Heart right ventricle (tissue), 16 donors: Measurements from ENCODE around the gene TMPRSS6. TPM values are rescaled to one million over a fixed set of nuclear protein-coding genes. Genes with fewer than 3 reads are reported as not detected.

Experiments
- ATAC-seq, 8 donors: fragments of 200-7000 bp; cut with Tn5 transposase; one replicate each; pipeline ENCODE4 v1.9.1; 2020; ENCODE audit warnings: mild to moderate bottlenecking in 8 of 8, moderate library complexity in 8 of 8, moderate number of reproducible peaks in 1 of 8
- DNase-seq, 2 donors: peaks; one replicate each; pipeline ENCODE4 v3.0.0-alpha.2; 2020
- H3K27ac ChIP-seq, 10 donors: fragments of 200-600 bp; sonication (generic) in 2 of 10; one replicate each; pipeline versions ENCODE4 v1.5.0 to v1.8.0; 2020 to 2022; ENCODE audit warnings: mild to moderate bottlenecking in 3 of 10
- H3K27me3 ChIP-seq, 7 donors: fragments of 200-600 bp; one replicate each; pipeline ENCODE4 v1.8.0; 2021 to 2022; ENCODE audit warnings: mild to moderate bottlenecking in 2 of 7
- H3K36me3 ChIP-seq, 9 donors: fragments of 200-600 bp; sonication (generic) in 1 of 9; one replicate each; pipeline versions ENCODE4 v1.5.0 to v1.8.0; 2020 to 2022; ENCODE audit warnings: mild to moderate bottlenecking in 2 of 9
- H3K4me1 ChIP-seq, 9 donors: fragments of 200-600 bp; sonication (generic) in 1 of 9; one replicate each; pipeline versions ENCODE4 v1.5.0 to v1.8.0; 2020 to 2022; ENCODE audit warnings: mild to moderate bottlenecking in 4 of 9
- H3K4me3 ChIP-seq, 10 donors: fragments of 200-600 bp; sonication (generic) in 2 of 10; one replicate each; pipeline versions ENCODE4 v1.5.0 to v1.8.0; 2020 to 2022; ENCODE audit warnings: mild to moderate bottlenecking in 7 of 10, moderate library complexity in 2 of 10
- H3K9me3 ChIP-seq, 11 donors: fragments of 200-600 bp in 10 of 11; sonication (generic) in 2 of 11; one replicate each; pipeline versions ENCODE4 v1.5.0 to v1.8.0; 2013 to 2022; ENCODE audit warnings: mild to moderate bottlenecking in 2 of 11, control low read depth in 1 of 11, moderate library complexity in 1 of 11
- CTCF ChIP-seq, 9 donors: fragments of 200-600 bp; sonication (generic) in 2 of 9; IDR thresholded peaks; one replicate each; pipeline versions ENCODE4 v1.5.0 to v1.8.0; 2021 to 2022; ENCODE audit warnings: antibody characterized with exemption in 9 of 9, mild to moderate bottlenecking in 5 of 9, moderate library complexity in 1 of 9
- WGBS, 2 donors: extraction: QIAGEN DNeasy Blood & Tissue Kit; methylation state at CpG; one replicate each; pipeline ENCODE4 v1.1.7; 2013; ENCODE audit warnings: inconsistent platforms in 1 of 2; 5-methylcytosine and 5-hydroxymethylcytosine counted together
- intact Hi-C, 10 donors: fragments of 100-400 bp; cut with DNase I; formaldehyde crosslinking; loops; one replicate each; pipeline versions ENCODE4 v1.11.1 to v1.14.2; 2022
- polyA plus RNA-seq, 2 donors: library from polyadenylated mRNA; stranded (reverse); fragments of 200-250 nt; gene quantifications; one replicate each; pipeline ENCODE4 v1.2.3, GENCODE V29; 2013
- total RNA-seq, 10 donors: library from RNA; stranded (reverse); fragmentation: NEBNext Ultra II Directional in 3 of 10; extraction: Animal tissue kit (Norgen Biotek cat#: 25700) in 3 of 10; gene quantifications; one replicate each; pipeline versions ENCODE4 v1.2.1 to v1.2.4, GENCODE V29; 2021 to 2023
- donor health status: Arrhythmogenic right ventricular cardiomyopathy.
- donor health status: ischemic (EF 13 %, LVEDD 7.1; RV severe dilation, severe dysfunction).
- donor health status: healthy with polysubstance abuse.
- donor health status: DM: no; HTN: yes; CAD: no.
- donor health status: DM: no; HTN: no; CAD: no.
- donor health status: ischemic (EF 25% LVEDD 6.9; RV normal size, moderate dysfunction).
- donor health status: ischemic (EF 25% LVEDD 5.7; RV mildly dilated, moderate dysfunction).
- donor health status: healthy.
- donor health status: DM: yes; HTN: yes; CAD: no.
- donor health status: Ischemic cardiomyopathy.
- donor health status: ischemic (EF 35%, LVEDD 5.7; RV mildly dilated, moderate dysfunction).
- donor health status: nonischemic (EF 11% LVEDD 7.7; RV severe dilation, severe dysfunction).
- donor health status: DM: yes; HTN: yes; CAD: no.
- donor health status: PGD.
- donor health status: ischemic (EF 29% LVEDD 5.4; RV normal size, mild dysfunction).
- donor health status: nonischemic (EF 23%, LVEDD 6.1; RV moderate dilation, normal function).

The TMPRSS6 gene
- total and polyA plus RNA-seq, 12 donors: not detected

DNA sequence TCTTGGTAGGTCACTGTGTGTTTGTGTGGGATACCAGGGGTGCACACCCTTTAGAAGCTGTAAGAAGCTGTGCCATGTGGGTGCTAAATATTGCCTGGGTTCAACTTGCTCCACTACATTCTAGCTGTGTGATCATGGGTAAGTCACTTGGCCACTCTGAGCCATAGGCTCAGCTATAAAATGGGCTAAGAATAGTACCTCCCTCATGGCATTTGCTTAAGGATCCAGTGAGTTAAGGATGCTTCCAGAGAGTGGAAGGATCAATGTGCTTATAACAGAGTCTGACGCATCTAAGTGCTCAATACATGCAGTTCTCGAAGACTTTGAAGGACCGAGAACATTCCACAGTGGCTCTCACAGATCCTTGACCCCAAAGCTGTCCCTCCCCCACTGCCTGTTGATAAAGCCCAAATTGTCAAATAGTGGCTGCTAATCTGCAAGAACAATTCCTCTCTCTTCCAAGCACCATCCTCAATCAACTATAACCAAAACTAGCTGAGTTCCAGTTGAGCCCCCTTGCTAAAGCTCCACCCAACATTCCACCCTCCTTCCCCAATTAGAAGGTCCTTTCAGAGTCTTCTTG lies 13.2 kb upstream of the TMPRSS6 start:
- Histone ChIP-seq H3K27me3 (peaks cover 0 to 44% (median 18%) of the 10 kb centered on the region in 7 donors), H3K4me3 (no peak overlapping the region), H3K36me3 (no peaks in the 10 kb centered on the region), H3K4me1 (peaks cover 0 to 16% (median 0%) of the 10 kb centered on the region in 9 donors), H3K27ac (peak overlapping the region in 1 of 10 donors; percentile 86), H3K9me3 (no peaks in the 10 kb centered on the region)
- ATAC-seq (no peak), DNase-seq (no peak)
- TF ChIP-seq CTCF (IDR thresholded peaks at IDR 0.05): no peak
- WGBS, 2 donors: 73 to 81% methylated on average over 3 of the region's 3 CpGs
- intact Hi-C loops: no loop called here

- H3K27me3 ChIP-seq: peaks cover 0 to 39% (median 15%) of the 10 kb centered on the region in 7 donors
- peaks cover 0 to 16% (median 0%) of the 10 kb centered on the region in 9 donors for H3K4me1 ChIP-seq
- WGBS, 2 donors: 33% methylated on average over 15 of the region's 15 CpGs
- no peak for TF ChIP-seq CTCF (IDR thresholded peaks at IDR 0.05)
- H3K36me3 ChIP-seq: no peaks in the 10 kb centered on the region
- intact Hi-C loops: no loop called here
- ATAC-seq (peak in 4 of 8 donors; percentile 25 to 49 (median 44)), DNase-seq (no peak)
- H3K9me3 ChIP-seq: no peaks in the 10 kb centered on the region
- H3K27ac ChIP-seq: peak overlapping the region in 1 of 10 donors; percentile 86
- H3K4me3 ChIP-seq: no peak overlapping the region
Observed at GRCh38 chr22:37121887-37122591, 12.5 kb upstream of the TMPRSS6 start.

- intact Hi-C loops: no loop called here
- Histone ChIP-seq H3K36me3 (no peaks in the 10 kb centered on the region), H3K27me3 (peaks cover 0 to 35% (median 16%) of the 10 kb centered on the region in 7 donors), H3K4me1 (peaks cover 0 to 16% (median 0%) of the 10 kb centered on the region in 9 donors), H3K4me3 (no peak overlapping the region), H3K27ac (no peak overlapping the region), H3K9me3 (no peaks in the 10 kb centered on the region)
- no peak for ATAC-seq
- 89 to 91% methylated on average over 11 of the region's 11 CpGs for WGBS, 2 donors
- no peak for DNase-seq
- no peak for TF ChIP-seq CTCF (IDR thresholded peaks at IDR 0.05)
Observed at GRCh38 chr22:37120569-37121340, 11.2 kb upstream of the TMPRSS6 start.

- WGBS, 2 donors: 90 to 91% methylated on average over 13 of the region's 13 CpGs
- Histone ChIP-seq H3K4me3 (no peak overlapping the region), H3K36me3 (no peaks in the 10 kb centered on the region), H3K27ac (no peak overlapping the region), H3K4me1 (peaks cover 0 to 16% (median 0%) of the 10 kb centered on the region in 9 donors), H3K27me3 (peaks cover 0 to 44% (median 21%) of the 10 kb centered on the region in 7 donors), H3K9me3 (no peaks in the 10 kb centered on the region)
- DNase-seq (no peak), ATAC-seq (no peak)
- intact Hi-C loops: no loop called here
- TF ChIP-seq CTCF (IDR thresholded peaks at IDR 0.05): no peak
Observed at GRCh38 chr22:37119872-37120271, 10.4 kb upstream of the TMPRSS6 start.
